ENCODE measurements around the gene GPC6.
A peak's percentile ranks its signal among the peaks of the same experiment; 100 is the strongest.

The GPC6 gene

GRCh38 chr13:94227255-94227879, 1000.8 kb downstream of the GPC6 start:
- DNase-seq (ENCODE audit: extremely low read depth, low read depth): no peak
- TF ChIP-seq, protein P1, sequence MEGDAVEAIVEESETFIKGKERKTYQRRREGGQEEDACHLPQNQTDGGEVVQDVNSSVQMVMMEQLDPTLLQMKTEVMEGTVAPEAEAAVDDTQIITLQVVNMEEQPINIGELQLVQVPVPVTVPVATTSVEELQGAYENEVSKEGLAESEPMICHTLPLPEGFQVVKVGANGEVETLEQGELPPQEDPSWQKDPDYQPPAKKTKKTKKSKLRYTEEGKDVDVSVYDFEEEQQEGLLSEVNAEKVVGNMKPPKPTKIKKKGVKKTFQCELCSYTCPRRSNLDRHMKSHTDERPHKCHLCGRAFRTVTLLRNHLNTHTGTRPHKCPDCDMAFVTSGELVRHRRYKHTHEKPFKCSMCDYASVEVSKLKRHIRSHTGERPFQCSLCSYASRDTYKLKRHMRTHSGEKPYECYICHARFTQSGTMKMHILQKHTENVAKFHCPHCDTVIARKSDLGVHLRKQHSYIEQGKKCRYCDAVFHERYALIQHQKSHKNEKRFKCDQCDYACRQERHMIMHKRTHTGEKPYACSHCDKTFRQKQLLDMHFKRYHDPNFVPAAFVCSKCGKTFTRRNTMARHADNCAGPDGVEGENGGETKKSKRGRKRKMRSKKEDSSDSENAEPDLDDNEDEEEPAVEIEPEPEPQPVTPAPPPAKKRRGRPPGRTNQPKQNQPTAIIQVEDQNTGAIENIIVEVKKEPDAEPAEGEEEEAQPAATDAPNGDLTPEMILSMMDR (IDR thresholded peaks at IDR 0.05; ENCODE audit: low read depth, low read length): no peak

DNA sequence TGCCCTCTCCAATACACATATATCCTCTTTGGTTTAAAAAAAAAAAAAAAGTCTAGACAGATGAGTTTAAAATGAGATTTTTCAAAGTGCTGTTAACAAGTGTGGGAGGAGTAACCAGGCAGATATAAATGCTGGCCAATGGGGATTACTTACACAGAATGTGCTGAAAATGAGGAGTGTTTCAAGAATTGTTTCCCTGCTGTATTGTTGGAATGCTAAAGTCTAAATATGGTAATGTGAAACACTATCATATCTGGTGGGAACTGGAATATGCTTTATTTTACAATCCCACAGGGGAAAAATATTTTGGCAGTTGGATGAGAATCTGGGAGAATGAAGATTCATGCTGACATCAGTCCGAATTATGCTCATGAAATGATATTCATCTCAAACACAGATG, 1002.2 kb downstream of the GPC6 start:
- DNase-seq (ENCODE audit: extremely low read depth, low read depth): no peak
- TF ChIP-seq, protein P1 (IDR thresholded peaks at IDR 0.05; ENCODE audit: low read depth, low read length): no peak

DNA sequence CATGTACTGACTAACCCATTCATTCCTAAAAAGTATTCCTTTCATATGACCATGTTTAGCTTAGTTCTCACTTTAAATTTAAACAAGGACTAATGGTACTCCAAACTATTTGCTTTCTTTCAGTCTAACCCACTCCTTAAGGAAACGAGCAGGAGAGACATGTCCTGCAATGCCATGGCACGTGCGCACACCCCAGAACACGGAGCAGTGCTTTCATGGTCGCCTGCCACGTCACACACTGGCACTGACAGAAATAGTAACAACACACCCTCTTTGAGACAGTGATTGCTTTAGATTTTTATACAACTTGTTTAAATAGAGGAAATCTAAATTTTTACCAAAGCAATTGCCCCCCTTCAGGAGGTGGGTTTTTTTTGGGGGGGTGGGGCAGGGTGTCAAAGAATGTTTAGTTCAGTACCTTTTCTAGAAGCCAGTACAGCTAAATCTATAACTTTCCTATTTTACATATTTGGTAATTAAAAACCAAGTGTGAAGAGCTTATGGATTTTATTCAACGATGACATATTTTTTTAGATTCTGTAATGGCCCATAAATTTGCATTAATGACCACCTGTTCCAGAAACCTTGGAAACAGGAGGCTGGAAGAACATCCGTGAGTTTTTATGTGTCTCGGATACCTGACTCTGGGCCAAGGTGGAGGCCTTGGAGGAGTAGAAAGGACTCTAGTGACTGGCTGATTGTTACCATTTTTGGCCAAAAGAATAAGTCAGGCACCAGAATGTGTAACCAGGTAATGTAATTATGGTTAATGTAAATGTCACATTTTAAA, 1005.7 kb downstream of the GPC6 start:
- TF ChIP-seq, protein P1 (IDR thresholded peaks at IDR 0.05; ENCODE audit: low read depth, low read length): no peak
- DNase-seq (ENCODE audit: extremely low read depth, low read depth): no peak

GRCh38 chr13:94232956-94233355, 1006.3 kb downstream of the GPC6 start:
- TF ChIP-seq, protein P1 (IDR thresholded peaks at IDR 0.05; ENCODE audit: low read depth, low read length): no peak

DNA sequence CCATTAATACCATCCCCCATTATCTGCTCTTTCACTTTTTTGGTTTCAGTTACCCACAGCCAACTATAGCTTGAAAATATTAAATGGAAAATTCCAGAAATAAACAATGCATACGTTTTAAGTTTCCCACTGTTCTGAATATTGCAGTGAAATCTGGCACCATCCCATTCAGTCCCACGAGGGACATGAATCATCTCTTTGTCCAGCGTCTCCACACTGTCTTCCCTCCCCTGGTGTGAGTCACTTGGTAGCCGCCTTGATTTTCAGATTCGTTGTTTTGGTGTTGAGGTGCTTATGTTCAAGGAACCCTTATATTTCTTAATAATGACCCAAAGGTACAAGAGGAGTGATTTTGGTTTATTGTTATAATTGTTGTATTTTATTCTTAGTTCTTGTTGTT, 1006.8 kb downstream of the GPC6 start:
- TF ChIP-seq, protein P1 (IDR thresholded peaks at IDR 0.05; ENCODE audit: low read depth, low read length): no peak
- peak; percentile 54 for DNase-seq (ENCODE audit: extremely low read depth, low read depth)

More at GRCh38 chr13:94232956-94233355, 1006.3 kb downstream of the GPC6 start:
- no peak for DNase-seq (ENCODE audit: extremely low read depth, low read depth)

DNA sequence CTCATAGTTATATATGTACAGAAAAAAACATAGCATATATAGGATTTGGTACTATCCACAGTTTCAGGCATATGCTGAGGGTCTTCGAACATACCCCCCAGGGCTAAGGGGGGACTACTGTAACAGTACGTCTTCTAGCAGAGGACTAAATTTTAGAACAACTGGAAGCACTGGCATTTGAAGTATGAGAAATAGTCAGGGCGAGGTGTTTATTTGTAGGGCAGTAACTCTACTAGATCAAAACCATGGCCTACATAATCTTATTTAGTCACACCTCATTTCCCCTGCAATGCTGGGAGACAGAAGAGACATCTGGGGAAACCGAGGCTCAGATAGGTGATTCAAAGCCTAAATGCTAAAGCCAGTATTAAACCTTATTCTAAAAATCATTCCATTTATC, 1007.2 kb downstream of the GPC6 start:
- DNase-seq (ENCODE audit: extremely low read depth, low read depth): no peak
- TF ChIP-seq, protein P1 (IDR thresholded peaks at IDR 0.05; ENCODE audit: low read depth, low read length): no peak

GRCh38 chr13:94234738-94235137, 1008.1 kb downstream of the GPC6 start:
- TF ChIP-seq, protein P1 (IDR thresholded peaks at IDR 0.05; ENCODE audit: low read depth, low read length): no peak
- DNase-seq (ENCODE audit: extremely low read depth, low read depth): no peak

All from AG09319 (cell line).